GM21723 (cell line): ENCODE data around the gene ZNF862.
"Not testable (repeated sequence)": the region's sequence is repeated elsewhere in the genome, so short reads cannot be mapped to it uniquely, and the experiment has no call there.

Experiments used
- ATAC-seq: cut with Tn5 transposase; IDR thresholded peaks from one replicate; pipeline ENCODE4 v1.9.1; 2021; ENCODE audit warnings: mild to moderate bottlenecking, moderate library complexity; ENCODE audit not compliant: unreplicated experiment

ZNF862 gene

DNA sequence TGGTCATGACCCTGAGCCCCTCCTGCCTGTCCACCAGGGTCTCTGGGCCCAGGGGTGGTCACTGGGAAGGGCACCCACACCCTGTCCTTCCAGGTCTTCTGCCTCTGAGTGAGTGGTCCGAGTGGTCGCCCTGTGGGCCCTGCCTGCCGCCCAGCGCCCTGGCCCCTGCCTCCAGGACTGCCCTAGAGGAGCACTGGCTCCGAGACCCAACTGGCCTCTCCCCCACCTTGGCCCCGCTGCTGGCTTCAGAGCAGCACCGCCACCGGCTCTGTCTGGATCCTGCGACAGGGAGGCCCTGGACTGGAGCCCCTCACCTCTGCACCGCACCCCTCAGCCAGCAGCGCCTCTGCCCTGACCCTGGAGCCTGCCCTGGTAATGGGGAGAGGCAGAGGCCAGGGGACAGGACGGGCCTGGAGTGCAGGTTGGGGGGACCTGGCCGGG, 13.9 kb upstream of the ZNF862 start:
- no peak for ATAC-seq

DNA sequence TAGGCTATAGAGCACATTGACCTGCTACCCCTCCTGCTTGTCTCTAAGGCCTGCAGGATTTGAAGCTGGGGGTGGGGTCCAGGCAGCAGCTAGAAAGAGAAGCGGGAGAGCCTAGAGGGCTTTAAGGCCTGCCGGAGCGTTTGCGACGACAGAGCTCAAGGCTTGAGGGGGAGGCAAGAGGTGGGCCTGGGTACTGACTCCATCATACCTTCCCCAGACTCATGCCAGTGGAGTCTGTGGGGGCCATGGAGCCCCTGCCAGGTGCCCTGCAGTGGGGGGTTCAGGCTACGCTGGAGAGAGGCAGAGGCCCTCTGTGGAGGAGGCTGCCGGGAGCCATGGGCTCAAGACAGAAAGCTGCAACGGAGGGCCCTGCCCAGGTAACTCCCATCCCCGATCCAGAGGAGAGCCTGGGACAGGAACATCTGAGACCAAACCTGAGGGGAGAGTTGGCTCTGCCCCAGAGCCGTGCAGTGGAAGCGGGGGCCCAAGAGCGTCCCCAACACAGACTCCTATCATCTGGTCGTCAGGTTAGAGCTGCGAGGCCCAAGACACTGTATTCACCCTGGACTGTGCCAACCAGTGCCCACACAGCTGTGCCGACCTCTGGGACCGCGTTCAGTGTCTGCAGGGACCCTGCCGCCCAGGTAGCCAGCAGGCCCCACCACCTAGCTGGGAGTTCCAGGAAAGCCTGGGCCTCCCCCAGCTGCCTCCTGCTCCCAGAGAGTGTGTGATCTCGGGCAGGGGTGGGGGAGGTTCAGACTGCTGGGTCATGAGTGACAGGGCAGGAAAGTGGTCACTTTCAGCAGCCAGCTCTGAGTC, 13.2 kb upstream of the ZNF862 start:
- no peak for ATAC-seq

DNA sequence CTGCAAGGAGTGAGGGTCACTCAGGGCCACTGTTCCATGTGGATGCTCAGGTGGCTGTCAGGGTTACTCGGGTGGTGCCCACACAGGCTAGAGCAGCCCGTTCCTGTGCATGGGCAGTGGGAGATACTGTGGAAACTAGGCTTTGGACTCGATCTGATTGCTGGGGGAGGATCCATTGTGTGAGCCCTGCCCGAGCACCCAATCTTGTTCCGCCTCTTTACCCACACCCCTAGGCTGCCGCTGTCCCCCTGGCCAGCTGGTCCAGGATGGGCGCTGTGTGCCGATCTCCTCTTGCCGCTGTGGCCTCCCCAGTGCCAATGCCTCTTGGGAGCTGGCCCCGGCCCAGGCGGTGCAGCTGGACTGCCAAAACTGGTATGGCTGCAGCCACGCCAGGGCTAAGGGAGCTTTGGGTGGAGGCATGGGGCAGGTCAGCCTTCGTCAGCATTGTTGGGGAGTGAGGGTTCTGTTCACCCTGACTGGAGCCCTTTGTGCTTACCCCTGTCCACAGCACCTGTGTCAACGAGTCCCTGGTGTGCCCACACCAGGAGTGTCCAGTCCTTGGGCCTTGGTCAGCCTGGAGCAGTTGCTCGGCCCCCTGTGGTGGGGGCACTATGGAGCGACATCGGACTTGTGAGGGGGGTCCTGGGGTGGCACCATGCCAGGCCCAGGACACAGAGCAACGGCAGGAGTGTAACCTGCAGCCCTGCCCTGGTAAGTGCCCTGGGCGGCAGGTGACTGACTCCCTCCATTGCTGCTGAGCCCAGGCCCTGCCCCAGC, 12.4 kb upstream of the ZNF862 start:
- no peak for ATAC-seq

DNA sequence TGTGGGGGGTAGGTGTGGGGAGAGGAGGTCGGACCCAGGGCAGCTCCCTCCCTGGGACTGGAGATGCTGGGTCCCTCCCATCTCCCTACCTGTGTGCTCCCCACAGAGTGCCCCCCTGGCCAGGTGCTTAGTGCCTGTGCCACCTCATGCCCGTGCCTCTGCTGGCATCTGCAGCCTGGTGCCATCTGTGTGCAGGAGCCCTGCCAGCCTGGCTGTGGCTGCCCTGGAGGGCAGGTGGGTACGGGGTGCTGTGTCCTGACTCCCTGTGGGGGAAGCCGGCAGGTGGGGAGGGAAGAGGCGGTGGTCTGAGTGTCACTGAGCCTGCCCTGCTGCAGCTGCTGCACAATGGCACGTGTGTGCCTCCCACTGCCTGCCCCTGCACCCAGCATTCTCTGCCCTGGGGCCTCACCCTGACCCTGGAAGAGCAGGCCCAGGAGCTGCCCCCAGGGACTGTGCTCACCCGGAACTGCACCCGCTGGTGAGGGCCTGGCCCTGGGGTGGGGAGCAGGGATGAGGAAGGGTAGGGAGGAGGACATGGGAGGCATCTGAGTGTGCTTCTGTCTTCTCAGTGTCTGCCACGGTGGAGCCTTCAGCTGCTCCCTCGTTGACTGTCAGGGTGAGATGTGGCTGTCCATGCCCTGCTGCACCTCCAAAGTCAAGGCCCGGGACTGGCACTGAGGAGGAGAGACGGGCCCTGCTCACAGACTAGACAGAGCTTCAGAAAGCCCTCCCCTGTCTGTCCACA, 11.7 kb upstream of the ZNF862 start:
- no peak for ATAC-seq

DNA sequence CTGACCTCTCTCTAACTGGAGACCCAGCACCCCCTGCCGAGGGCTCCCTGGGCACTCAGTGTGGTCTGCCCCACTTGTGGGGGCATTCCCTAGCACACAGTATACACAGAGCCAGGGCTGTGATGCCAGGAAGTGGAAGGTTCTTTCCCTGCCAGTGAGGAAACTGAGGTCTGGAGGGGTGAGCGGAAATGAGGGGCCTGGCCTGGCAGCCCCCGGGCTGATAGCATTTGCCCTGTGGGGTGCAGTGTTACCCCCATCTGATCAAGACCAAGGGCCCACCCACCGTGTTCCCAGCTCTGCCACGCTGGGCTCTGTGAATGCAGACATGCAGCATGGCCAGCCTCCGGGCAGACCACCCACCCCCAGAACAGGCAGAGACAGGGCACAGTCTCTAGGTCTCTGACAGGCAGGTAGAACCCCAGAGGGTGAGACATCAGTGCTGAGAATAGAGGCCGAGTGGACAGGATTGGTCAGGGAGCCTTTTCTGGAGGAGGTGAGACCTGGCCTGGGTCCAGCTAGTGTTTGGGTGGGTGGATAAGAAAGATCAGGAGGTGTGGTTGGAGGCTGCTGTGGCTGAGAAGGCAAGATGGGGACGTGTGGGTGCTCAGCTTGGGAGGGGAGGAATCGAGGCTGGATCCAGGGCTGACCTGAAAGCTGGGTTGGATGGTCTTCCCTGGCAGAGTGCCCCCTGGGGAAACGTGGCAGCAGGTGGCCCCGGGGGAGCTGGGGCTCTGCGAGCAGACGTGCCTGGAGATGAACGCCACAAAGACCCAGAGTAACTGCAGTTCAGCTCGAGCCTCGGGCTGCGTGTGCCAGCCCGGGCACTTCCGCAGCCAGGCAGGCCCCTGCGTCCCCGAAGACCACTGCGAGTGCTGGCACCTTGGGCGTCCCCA, 10.8 kb upstream of the ZNF862 start:
- no peak for ATAC-seq

DNA sequence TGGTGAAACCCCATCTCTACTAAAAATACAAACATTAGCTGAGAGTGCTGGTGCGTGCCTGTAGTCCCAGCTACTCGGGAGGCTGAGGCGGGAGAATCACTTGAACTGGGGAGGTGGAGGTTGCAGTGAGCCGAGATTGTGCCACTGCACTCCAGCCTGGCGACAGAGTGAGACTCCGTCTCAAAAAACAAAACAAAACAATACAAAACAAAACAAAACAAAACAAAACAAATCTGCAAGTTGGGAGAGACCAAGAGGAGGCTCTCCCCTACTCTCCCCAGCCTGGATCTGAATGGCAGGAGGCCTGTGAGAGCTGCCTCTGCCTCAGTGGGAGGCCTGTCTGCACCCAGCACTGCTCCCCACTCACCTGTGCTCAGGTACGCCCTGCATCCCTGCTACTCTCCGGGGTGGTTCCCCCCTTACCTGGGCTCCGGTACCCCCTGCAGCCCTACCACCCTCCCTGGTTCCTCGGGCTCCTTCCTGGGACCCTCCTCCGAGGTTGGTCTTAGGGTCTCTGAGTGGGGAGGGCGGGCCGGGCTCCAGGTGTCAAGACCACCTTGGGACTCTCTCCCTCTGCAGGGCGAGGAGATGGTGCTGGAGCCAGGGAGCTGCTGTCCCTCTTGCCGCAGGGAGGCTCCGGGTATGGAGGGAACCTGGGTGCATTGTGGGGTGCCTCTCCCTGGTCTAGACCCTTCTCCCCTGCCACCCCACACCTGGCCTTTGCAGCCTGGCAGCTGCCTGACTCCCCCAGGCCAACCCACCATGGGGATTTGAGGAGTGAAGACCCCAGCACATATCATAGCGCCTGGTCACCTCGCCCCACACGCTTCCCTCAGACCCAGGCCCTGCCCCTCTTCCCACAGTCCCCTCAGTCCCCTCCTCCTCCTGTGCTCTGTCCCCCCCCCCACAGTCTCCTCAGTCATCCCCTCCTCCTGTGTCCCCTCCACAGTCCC, 9.5 kb upstream of the ZNF862 start:
- no peak for ATAC-seq

DNA sequence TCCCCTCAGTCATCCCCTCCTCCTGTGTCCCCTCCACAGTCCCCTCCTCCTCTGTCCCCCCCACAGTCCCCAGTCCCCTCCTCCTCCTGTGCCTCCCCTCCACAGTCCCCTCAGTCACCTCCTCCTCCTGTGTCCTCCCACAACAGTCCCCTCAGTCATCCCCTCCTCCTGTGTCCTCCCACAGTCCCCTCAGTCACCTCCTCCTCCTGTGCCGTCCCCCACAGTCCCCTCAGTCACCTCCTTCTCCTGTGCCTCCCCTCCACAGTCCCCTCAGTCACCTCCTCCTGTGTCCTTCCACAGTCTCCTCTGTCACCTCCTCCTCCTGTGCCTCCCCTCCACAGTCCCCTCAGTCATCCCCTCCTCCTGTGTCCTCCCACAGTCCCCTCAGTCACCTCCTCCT, 7.6 kb upstream of the ZNF862 start:
- ATAC-seq = not testable (repeated sequence)

DNA sequence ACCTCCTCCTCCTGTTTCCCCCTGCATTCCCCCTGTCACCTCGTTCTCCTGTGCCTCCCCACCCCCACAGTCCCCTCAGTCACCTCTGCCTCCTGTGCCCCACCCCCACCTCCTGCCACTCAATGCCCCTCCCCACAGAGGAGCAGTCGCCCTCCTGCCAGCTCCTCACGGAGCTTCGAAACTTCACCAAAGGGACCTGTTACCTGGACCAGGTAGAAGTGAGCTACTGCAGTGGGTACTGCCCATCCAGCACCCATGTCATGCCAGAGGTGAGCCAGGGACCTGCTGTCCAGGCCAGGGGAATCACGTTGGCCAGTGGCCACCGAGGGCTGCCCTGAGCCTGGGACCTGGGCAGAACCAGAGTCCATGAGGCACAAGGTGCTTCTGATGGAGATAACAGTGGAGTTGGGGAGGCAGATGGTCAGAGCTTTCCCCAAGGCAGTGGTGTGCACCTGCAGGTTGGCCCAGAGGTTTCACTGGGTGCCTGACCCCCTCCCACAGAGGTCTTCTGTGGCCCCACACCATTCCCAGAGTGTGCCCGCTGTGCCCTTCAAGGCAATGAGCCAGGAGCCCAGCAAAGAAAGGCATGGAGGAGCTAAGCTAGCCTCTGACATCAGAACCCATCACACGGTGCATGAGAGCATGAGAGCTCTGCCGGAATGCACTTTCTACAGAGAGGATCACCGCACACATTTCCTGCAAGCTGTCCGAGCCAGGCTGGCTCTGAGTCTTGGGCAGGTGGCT, 7.0 kb upstream of the ZNF862 start:
- no peak for ATAC-seq

DNA sequence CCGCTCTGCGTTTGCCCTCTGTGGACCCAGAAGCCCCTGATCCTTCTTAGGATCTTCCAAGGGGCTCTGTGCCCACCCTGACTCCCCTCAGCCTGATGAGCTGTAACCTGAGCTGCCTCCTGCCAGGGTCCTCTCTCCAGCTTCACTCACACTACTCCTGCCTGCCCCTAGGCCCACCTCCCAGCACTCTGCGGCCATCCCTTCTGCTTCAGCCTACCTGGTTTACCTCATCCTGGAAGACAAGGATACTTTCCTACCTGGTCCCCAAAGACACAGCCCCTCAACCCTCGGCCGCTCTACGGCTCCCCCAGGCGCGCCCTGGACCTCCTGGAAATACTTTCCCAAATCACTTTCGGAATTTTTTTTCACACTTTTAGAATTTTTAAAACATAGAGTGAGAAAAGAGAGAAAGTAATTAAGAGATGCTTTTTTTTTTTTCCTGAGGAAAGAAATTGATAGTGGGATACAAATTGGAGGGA, 6.4 kb upstream of the ZNF862 start:
- ATAC-seq = no peak

DNA sequence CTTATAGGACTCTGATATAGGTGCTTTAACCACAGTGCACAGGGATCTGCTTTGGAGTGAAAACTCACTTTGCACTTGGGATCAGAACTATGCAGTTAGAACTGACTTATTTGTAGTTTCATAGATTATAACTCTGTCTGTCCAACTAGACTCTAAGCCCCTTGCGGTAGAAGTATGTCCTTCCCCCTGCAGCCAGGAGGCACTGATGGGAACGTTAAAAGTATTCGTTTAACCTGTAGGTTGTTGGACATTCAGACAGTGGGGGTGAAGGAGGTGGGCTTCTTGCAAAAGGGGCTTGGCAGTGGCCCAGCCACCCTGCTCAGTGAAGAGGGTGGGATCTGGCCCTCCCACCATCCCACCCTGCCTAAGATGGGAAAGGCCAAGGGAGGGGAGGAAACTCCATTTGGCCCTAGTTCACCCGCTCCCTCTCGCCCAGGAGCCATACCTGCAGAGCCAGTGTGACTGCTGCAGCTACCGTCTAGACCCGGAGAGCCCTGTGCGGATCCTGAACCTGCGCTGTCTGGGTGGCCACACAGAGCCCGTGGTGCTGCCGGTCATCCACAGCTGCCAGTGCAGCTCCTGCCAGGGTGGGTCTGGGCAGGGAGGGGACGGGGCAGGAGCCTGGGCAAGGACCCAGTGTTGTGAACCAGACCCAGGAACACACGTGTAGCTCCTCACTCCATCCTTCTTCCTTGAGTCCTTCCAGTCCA, 5.7 kb upstream of the ZNF862 start:
- ATAC-seq = no peak

DNA sequence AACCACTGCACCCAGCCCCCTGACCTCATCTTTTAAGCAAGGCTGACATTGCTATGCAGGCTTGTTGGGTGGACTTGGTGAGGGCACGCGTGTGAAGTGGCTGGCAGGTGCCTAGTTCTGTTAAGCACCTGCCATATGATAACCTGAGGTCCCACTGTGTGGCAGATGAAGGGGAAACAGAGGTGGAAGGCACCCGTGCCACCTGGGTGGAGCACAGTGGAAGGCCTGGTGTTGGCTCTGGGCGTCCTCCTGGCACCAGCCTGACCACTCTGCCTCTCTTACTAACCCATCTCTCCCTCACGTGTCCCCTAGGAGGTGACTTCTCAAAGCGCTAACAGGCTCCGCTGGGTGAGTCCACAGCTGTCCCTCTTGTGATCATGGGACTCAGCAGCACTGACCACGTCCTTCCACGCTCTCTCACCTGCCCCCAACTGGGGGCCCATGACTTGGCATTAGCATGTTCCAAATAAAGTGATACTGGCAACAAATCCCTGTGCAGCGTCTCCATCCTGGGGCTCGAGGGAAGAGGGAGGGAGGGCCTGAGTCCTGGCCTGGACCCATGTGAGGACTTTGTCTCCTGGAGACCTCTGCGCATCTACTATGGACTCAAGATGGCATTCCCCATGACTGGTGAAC, 4.6 kb upstream of the ZNF862 start:
- ATAC-seq = no peak

DNA sequence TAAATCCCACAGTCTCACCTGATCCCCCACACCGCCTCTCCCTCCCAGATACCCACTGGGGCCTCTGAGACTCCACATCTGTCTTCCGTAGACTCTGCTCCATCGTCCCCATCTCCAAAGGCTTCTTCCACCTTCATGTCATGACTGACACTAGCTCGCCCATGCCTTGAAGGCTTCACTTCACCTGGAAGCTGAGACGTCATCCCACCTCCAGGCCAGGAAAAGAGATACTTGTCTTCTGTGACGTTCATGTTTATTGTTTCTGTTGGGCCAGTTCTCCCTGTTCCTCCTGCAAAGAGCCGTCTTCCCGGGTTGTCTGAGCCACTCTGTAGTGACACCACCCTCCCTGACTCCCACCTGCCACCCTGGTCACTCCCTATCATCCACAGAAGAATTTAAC, 3.6 kb upstream of the ZNF862 start:
- no peak for ATAC-seq

DNA sequence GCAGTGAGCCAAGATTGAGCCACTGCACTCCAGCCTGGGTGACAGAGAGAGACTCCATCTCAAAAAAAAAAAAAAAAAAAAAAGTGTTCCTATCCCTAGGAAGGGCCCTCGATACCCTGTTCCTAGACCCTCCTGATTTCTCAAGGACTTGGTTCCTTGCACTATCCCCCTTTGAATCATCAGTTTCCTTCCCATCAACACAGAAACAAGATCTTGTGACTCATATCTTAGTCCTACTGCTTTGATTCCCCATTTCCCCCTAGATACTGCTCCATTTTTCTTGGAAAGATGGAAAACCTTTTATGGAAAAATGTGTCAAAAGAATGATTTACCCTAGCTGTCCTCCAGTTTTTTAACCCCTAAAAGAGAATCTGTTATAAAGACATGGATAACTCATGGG, 1.7 kb upstream of the ZNF862 start:
- ATAC-seq = no peak

DNA sequence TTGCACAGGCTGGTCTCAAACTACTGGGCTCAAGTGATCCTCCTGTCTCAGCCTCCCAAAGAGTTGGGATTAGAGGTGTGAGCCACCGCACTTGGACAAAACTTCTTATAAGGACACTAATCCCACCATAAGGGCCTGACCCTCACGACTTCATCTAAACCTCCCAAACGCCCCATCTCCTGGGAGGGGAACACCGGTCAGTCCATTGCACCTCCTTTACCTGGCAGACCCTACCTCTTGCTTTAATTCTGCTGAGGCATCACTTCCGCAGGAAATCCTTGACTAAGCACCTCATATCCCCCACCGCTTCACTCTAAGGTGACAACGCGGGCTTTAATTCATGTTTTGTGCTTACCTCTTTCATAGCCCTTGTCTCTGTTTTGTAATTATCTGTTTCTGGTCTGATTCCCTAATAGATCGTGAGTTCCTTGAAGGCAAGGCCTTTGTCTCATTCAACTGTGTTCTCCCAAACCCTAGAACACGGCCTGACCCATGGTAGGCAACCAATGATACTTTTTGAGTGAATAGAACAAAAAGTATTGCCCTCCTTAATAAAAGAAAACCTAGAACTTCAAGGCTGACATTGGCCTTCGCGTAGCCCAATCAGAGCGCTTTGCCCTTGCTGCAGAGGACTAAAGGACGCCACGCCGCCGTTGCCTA, 481 bp upstream of the ZNF862 start:
- no peak for ATAC-seq

DNA sequence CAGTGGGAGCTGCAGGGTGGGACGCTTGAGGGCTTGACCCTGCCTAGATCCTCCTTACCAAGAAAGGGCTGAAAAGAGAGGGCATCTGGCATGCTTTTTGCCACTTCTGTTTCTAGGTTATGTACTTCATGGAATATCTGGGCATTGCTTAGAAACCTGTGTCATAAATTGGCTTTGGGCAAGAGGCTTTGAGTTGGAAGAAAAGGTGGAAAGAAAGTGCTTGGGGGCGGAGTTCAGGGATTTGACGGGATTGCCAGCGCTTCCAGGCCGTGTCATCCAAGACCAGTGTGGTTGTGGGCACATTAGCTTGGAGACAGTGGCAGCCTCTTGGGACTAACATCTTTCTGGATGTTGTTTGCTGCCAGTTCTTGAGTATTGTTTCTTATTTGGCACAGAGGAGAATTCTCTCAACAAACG, 825 bp downstream of the ZNF862 start:
- no peak for ATAC-seq

DNA sequence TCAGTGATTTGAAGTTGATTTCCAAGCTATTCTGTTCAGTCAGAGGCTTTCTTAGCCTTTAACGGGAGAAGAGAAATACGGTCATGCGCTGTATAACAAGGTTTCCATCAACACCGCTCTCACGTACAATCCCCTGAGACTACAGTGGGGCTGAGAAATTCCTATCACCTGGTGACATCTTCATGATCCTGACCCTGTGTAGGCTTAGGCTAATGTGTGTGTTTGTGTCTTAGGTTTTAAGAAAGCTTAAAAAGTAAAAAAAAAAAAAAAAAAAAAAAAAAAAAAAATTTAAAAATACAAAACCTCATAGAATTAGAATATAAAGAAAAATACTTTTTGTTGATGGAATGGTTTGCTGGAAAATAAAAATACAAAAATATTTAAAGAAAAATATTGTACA, 1.8 kb downstream of the ZNF862 start:
- ATAC-seq = no peak

DNA sequence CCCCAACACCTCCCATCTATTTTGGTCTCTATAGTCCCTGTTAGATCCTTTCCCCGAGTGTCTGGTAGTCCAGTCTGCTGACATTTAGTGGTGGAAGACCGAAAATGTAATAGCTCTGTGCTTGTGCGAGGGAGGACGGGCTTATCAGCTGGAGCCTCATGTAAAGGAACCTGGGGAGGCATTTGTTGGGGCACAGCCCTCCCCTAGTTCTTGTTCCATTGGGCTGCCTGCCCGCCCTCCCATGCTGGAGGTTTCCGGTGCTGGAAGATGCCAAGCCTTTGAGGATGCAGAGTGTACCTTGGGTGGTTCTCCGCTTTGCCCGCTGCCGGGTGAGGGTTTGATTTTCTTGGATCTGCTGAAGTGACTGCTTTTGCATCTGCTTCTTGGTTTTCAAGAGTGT, 5.4 kb downstream of the ZNF862 start:
- ATAC-seq = no peak
